GM13976 (cell line): ENCODE measurements around the gene RMRP.

Experiments
- DNase-seq: peaks from one replicate; pipeline ENCODE4 v3.0.0; 2012; ENCODE audit warnings: low spot score
- CTCF ChIP-seq: IDR thresholded peaks from 2 replicates; pipeline ENCODE4 v1.5.1; 2012; ENCODE audit warnings: borderline replicate concordance, mild to moderate bottlenecking; ENCODE audit not compliant: insufficient read depth; ENCODE audit errors: extremely low read depth, missing control alignments, control extremely low read depth
- in situ Hi-C: fragments of 300-500 bp; cut with MboI; formaldehyde crosslinking; loops from one replicate; pipeline ENCODE4 v1.12.0; 2022; ENCODE audit warnings: low sequenced_read_pairs, mixed read lengths, inconsistent platforms; ENCODE audit not compliant: unreplicated experiment

The RMRP gene

GRCh38 chr9:35629597-35629996 lies 28.2 kb downstream of the RMRP start:
- TF ChIP-seq CTCF: no peak
- in situ Hi-C loops: no loop called here
- DNase-seq: no peak

- in situ Hi-C loops: no loop called here
- DNase-seq: no peak
- TF ChIP-seq CTCF: no peak
Measured at GRCh38 chr9:35628389-35628991, 29.3 kb downstream of the RMRP start.

GRCh38 chr9:35627575-35627974 lies 30.2 kb downstream of the RMRP start:
- DNase-seq: no peak
- in situ Hi-C loops: no loop called here
- TF ChIP-seq CTCF: no peak

GRCh38 chr9:35619800-35620158 lies 38.0 kb downstream of the RMRP start:
- DNase-seq: no peak
- in situ Hi-C loops: no loop called here
- no peak for TF ChIP-seq CTCF

GRCh38 chr9:35618854-35619799 lies 38.7 kb downstream of the RMRP start:
- in situ Hi-C loops: no loop called here
- no peak for TF ChIP-seq CTCF
- peak; percentile 64 for DNase-seq

- DNase-seq: no peak
- in situ Hi-C loops: no loop called here
Measured at GRCh38 chr9:35618325-35618727, 39.5 kb downstream of the RMRP start, which contains the start of gene CD72. CD72 (minus strand) TSS chr9:35618413; CDS start chr9:35618303, 110 bp downstream.

More at GRCh38 chr9:35618325-35618727, 39.5 kb downstream of the RMRP start, which contains the start of gene CD72:
- TF ChIP-seq CTCF: no peak
